ENCODE results near the gene LIPC.

DNA sequence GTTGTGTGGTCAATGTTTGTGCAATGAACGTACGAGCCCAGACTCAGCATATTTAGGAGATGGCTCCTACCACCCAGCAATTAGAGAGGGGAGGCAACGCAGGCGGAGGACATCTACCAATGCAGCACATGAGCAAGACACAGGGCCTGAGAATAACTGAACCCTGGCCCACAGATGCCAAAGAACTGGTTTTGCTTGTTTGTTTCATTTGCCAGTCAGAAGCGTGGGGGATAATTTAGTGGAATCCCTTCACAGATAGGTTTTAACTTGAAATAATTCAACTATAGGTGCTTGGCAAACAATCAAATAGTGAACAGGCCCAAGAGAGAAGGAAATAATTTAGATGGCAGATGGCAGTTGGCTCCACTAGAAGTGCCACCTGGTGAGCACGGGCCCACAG, 54.8 kb downstream of the LIPC start:
- TF ChIP-seq POLR2A (IDR thresholded peaks at IDR 0.05): no peak
- TF ChIP-seq, protein P1, sequence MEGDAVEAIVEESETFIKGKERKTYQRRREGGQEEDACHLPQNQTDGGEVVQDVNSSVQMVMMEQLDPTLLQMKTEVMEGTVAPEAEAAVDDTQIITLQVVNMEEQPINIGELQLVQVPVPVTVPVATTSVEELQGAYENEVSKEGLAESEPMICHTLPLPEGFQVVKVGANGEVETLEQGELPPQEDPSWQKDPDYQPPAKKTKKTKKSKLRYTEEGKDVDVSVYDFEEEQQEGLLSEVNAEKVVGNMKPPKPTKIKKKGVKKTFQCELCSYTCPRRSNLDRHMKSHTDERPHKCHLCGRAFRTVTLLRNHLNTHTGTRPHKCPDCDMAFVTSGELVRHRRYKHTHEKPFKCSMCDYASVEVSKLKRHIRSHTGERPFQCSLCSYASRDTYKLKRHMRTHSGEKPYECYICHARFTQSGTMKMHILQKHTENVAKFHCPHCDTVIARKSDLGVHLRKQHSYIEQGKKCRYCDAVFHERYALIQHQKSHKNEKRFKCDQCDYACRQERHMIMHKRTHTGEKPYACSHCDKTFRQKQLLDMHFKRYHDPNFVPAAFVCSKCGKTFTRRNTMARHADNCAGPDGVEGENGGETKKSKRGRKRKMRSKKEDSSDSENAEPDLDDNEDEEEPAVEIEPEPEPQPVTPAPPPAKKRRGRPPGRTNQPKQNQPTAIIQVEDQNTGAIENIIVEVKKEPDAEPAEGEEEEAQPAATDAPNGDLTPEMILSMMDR (IDR thresholded peaks at IDR 0.05): no peak
- no peak for TF ChIP-seq POLR2AphosphoS5 (IDR thresholded peaks at IDR 0.05; ENCODE audit: insufficient read depth in 1 of 2, low read depth in 1 of 2)
